ENCODE data around the gene AIF1.

Gene AIF1

GRCh38 chr6:31614684-31615578 is at the start of gene AIF1:
AIF1 (plus strand) TSS chr6:31615234; CDS start chr6:31615330, 96 bp downstream.
- H3K4me3 ChIP-seq (ENCODE audit: low read depth, low read length) = no peak within 1 kb of the TSS
- DNase-seq (ENCODE audit: low read depth) = no peak
- no peak for TF ChIP-seq CTCF (IDR thresholded peaks at IDR 0.05; ENCODE audit: low read depth, low read length, missing control alignments)

- DNase-seq (ENCODE audit: low read depth) = peak; percentile 62
- H3K4me3 ChIP-seq (ENCODE audit: low read depth, low read length) = no peak overlapping the region; the same call in 1 of the 2 replicates
- TF ChIP-seq CTCF (IDR thresholded peaks at IDR 0.05; ENCODE audit: low read depth, low read length, missing control alignments) = no peak
Measured at GRCh38 chr6:31567531-31568370, 47.3 kb upstream of the AIF1 start.

GRCh38 chr6:31568537-31568961 is 46.5 kb upstream of the AIF1 start:
- DNase-seq (ENCODE audit: low read depth) = peak; percentile 90
- no peak for TF ChIP-seq CTCF (IDR thresholded peaks at IDR 0.05; ENCODE audit: low read depth, low read length, missing control alignments)
- no peak overlapping the region; the same call in 1 of the 2 replicates for H3K4me3 ChIP-seq (ENCODE audit: low read depth, low read length)

GRCh38 chr6:31569861-31570536 is 45.0 kb upstream of the AIF1 start:
- TF ChIP-seq CTCF (IDR thresholded peaks at IDR 0.05; ENCODE audit: low read depth, low read length, missing control alignments) = no peak
- no peak overlapping the region for H3K4me3 ChIP-seq (ENCODE audit: low read depth, low read length)

DNA sequence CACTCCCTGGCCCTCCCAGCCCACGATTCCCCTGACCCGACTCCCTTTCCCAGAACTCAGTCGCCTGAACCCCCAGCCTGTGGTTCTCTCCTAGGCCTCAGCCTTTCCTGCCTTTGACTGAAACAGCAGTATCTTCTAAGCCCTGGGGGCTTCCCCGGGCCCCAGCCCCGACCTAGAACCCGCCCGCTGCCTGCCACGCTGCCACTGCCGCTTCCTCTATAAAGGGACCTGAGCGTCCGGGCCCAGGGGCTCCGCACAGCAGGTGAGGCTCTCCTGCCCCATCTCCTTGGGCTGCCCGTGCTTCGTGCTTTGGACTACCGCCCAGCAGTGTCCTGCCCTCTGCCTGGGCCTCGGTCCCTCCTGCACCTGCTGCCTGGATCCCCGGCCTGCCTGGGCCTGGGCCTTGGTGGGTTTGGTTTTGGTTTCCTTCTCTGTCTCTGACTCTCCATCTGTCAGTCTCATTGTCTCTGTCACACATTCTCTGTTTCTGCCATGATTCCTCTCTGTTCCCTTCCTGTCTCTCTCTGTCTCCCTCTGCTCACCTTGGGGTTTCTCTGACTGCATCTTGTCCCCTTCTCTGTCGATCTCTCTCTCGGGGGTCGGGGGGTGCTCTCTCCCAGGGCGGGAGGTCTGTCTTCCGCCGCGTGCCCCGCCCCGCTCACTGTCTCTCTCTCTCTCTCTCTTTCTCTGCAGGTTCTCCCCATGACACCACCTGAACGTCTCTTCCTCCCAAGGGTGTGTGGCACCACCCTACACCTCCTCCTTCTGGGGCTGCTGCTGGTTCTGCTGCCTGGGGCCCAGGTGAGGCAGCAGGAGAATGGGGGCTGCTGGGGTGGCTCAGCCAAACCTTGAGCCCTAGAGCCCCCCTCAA is 42.8 kb upstream of the AIF1 start, which contains the start of gene LTA:
TSS of gene LTA (plus strand) at position 249 of the 871 bp plus-strand sequence. CDS start at position 703, 454 bp downstream.
- peak; percentile 68 for DNase-seq (ENCODE audit: low read depth)
- H3K4me3 ChIP-seq (ENCODE audit: low read depth, low read length) = peak within 1 kb of the TSS; percentile 55

More at GRCh38 chr6:31569861-31570536, 45.0 kb upstream of the AIF1 start:
- DNase-seq (ENCODE audit: low read depth) = no peak

More for the DNA sequence above, 42.8 kb upstream of the AIF1 start, which contains the start of gene LTA:
- no peak for TF ChIP-seq CTCF (IDR thresholded peaks at IDR 0.05; ENCODE audit: low read depth, low read length, missing control alignments)
